ENCODE results near the gene TYW1.
"Not testable (repeated sequence)": the region's sequence is repeated elsewhere in the genome, so short reads cannot be mapped to it uniquely, and the experiment has no call there.

TYW1 gene

DNA sequence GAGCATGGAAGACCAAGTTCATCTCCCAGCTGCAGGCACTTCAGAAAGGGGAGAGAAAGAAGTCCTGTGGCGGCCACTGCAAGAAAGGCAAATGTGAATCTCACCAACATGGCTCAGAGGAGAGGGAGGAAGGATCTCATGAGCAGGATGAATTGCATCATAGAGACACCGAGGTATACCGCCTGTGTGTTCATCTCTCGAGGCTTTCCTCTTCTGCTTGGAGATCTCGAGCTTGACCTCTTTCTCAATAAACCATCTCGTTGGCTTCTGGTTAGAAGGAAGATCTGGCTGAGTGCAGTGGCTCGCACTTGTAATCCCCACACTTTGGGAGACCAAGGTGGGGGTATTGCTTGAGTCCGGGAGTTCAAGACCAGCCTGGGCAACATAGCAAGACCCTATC is 21.3 kb downstream of the TYW1 start:
- H3K27me3 Mint-ChIP-seq, ATAC-seq, H3K4me3 Mint-ChIP-seq, DNase-seq, H3K4me1 Mint-ChIP-seq, H3K9me3 Mint-ChIP-seq, H3K27ac Mint-ChIP-seq: not testable (repeated sequence)
- peaks cover 42% of the 10 kb centered on the region for H3K36me3 Mint-ChIP-seq (ENCODE audit: low read depth)

DNA sequence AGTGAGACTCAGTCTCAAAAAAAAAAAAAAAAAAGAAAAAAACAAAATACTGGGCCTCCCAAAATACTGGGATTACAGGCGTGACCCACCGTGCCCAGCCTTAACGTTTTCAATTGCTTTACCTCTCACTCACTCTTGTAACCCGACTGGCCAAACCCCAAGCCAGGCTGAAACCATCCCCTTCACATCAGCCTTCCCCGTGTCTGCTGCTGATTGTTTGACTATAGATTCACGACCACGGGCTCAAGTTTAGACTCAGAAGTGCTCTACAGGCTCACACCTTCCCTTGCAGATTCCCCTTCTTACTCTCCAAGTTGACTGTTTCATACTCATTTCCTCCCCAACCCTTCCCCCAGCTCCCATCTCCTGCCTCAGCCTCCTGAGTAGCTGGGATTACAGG is 22.3 kb downstream of the TYW1 start:
- H3K4me1 Mint-ChIP-seq, result peaks cover 4% of the 10 kb centered on the region
- no peak overlapping the region for H3K4me3 Mint-ChIP-seq
- no peaks in the 10 kb centered on the region for H3K27me3 Mint-ChIP-seq
- DNase-seq, result no peak
- no peak for ATAC-seq
- no peak overlapping the region for H3K27ac Mint-ChIP-seq
- no peaks in the 10 kb centered on the region for H3K9me3 Mint-ChIP-seq
- H3K36me3 Mint-ChIP-seq (ENCODE audit: low read depth), result peaks cover 42% of the 10 kb centered on the region

DNA sequence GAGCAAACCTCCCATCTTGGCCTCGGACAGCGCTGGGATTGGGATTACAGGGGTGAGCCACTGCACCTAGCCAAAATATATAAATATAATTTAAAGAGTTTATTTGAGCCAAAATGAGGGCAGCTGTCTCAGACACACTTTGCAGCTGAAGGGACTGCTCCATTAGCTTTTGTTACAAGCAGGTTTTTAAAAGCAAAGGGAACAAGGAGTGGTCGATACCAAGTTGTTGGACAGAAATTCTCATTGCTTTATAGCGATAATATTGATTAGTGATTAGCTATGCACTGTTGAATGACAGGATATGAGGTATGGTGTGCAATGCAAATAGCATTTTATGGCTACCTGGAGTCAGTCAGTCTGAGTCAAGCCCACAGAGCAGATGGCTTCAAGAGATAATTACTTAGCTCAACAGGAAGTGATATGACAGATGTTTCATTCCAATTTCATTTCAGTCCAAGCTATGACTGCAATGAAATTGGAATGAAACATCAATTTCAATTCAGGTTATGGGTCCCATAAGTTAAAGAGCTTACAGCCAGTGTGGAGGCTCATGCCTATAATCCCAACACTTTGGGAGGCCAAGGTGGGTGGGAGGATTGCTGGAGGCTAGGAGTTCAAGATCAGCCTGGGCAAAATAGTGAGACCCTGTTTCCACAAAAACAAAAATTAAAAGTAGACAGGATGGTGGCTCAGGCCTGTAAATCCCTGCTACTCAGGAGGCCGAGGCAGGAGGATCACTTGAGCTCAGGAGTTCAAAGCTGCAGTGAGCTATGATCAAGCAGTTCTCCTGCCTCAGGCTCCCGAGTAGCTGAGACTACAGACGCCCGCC is 23.1 kb downstream of the TYW1 start:
- H3K27ac Mint-ChIP-seq, result no peak overlapping the region
- peaks cover 4% of the 10 kb centered on the region for H3K4me1 Mint-ChIP-seq
- H3K9me3 Mint-ChIP-seq, result no peaks in the 10 kb centered on the region
- peaks cover 42% of the 10 kb centered on the region for H3K36me3 Mint-ChIP-seq (ENCODE audit: low read depth)
- no peaks in the 10 kb centered on the region for H3K27me3 Mint-ChIP-seq
- DNase-seq (no peak), ATAC-seq (no peak)
- no peak overlapping the region for H3K4me3 Mint-ChIP-seq

DNA sequence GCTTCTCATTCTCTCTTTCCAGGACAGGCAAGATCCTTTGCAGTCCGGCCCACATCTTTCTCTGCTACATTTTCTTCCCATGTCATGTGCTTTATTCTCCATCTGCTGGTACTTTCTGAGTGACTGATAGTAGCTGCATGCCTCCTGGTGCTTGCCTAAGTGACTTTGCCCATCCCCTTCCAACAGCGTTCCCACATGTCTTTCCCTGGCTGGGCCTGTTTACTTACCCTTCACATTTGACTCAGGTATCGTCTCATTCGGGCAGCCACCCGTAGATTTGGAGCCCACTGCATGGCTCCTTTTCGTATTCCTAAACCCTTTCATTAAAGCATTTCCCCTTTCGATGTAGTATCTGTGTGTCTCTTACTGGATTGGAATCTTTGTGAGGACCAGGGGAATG is 24.6 kb downstream of the TYW1 start:
- H3K9me3 Mint-ChIP-seq, result no peaks in the 10 kb centered on the region
- H3K27me3 Mint-ChIP-seq, result no peaks in the 10 kb centered on the region
- no peak overlapping the region for H3K4me3 Mint-ChIP-seq

DNA sequence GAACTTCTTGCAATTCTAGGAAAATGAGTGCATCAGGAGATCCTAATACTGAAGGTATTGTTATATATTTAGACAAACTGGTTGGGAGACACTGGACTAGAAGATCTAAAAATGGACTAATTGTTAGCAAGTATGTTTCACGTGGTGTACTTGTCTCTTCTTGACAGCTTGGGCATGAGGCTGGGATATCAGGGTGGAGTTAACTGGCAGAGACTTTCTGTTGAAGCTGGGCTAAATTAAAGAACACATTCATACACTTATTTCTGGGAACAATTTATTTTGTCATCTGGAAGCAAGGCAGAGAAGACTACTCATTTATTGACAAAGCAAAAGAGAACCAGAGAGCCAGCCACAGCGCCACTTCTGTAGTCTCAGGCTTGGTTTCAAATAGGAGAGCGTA is 25.9 kb downstream of the TYW1 start:
- Mint-ChIP-seq H3K4me1 (peaks cover 4% of the 10 kb centered on the region), H3K36me3 (ENCODE audit: low read depth) (peaks cover 41% of the 10 kb centered on the region), H3K4me3 (no peak overlapping the region), H3K27me3 (no peaks in the 10 kb centered on the region), H3K27ac (no peak overlapping the region), H3K9me3 (no peaks in the 10 kb centered on the region)
- DNase-seq (no peak), ATAC-seq (no peak)

More for the DNA sequence above, 24.6 kb downstream of the TYW1 start:
- ATAC-seq (no peak), DNase-seq (no peak)
- Mint-ChIP-seq H3K27ac (no peak overlapping the region), H3K36me3 (ENCODE audit: low read depth) (peaks cover 41% of the 10 kb centered on the region), H3K4me1 (peaks cover 4% of the 10 kb centered on the region)

DNA sequence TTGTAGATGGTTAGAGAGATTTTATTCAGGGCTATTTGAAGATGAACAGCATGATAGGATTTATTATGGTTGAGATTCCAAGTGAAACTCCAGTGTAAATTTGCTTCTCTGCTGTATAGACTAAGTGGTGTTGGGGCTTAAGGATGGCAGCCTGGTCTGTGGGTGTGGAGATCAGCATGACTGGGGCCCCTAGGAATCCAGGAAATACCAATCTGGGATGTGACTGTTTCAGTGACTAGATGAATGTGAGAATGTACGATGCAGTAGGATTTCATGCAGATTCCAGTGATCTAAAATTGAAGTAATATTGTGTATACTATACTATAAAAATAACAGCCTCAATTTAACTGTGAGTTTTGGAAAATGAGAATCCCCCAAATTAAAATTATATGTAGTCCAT is 28.8 kb downstream of the TYW1 start:
- H3K4me3 Mint-ChIP-seq, H3K27ac Mint-ChIP-seq, H3K27me3 Mint-ChIP-seq, DNase-seq, H3K4me1 Mint-ChIP-seq, ATAC-seq, H3K9me3 Mint-ChIP-seq: not testable (repeated sequence)
- H3K36me3 Mint-ChIP-seq (ENCODE audit: low read depth), result peaks cover 35% of the 10 kb centered on the region

DNA sequence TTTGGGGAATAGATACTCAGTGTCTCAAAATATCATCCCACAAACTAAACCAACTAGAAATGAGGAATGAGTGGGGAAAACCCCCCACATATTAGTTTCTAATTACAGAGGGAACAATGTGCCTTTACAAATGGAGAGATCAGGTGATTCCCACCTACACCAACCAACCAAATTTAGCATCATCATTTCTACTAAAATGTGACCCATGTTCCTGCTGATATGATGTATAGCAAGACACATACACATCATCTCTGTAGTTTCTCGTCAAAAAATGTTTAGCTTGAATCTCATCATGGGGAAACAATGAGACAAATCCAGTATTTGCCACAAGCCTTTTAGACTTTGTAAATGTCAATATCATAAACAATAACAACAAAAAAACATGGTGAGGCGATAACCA is 35.1 kb downstream of the TYW1 start:
- peaks cover 38% of the 10 kb centered on the region for H3K36me3 Mint-ChIP-seq (ENCODE audit: low read depth)
- not testable (repeated sequence) for DNase-seq

DNA sequence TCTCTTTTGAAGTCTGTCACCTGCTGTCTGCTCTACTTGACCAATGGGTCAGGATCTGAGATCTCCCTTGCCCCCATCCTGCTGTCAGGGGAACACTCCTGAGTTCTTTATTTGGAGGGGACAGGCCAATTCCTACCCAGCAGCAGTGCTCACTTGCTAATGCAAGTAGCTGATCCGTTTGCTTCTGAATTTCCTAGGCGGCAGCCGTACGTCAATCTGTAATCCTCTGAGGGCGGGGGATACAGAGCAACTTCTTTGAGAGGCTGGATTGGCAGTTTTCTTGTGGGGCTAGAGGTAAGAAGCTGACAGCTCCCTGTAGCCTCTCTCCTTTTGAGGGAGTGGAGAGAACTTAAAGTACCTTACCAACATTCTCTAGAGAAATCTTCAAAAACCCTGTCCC is 36.6 kb downstream of the TYW1 start:
- Mint-ChIP-seq H3K36me3 (ENCODE audit: low read depth) (peaks cover 32% of the 10 kb centered on the region), H3K4me3 (no peak overlapping the region), H3K27me3 (no peaks in the 10 kb centered on the region), H3K4me1 (no peaks in the 10 kb centered on the region), H3K9me3 (peaks cover 5% of the 10 kb centered on the region), H3K27ac (no peak overlapping the region)
- DNase-seq (no peak), ATAC-seq (no peak)

More for the DNA sequence above, 35.1 kb downstream of the TYW1 start:
- not testable (repeated sequence) for ATAC-seq, H3K9me3 Mint-ChIP-seq, H3K4me3 Mint-ChIP-seq, H3K4me1 Mint-ChIP-seq, H3K27me3 Mint-ChIP-seq, H3K27ac Mint-ChIP-seq

DNA sequence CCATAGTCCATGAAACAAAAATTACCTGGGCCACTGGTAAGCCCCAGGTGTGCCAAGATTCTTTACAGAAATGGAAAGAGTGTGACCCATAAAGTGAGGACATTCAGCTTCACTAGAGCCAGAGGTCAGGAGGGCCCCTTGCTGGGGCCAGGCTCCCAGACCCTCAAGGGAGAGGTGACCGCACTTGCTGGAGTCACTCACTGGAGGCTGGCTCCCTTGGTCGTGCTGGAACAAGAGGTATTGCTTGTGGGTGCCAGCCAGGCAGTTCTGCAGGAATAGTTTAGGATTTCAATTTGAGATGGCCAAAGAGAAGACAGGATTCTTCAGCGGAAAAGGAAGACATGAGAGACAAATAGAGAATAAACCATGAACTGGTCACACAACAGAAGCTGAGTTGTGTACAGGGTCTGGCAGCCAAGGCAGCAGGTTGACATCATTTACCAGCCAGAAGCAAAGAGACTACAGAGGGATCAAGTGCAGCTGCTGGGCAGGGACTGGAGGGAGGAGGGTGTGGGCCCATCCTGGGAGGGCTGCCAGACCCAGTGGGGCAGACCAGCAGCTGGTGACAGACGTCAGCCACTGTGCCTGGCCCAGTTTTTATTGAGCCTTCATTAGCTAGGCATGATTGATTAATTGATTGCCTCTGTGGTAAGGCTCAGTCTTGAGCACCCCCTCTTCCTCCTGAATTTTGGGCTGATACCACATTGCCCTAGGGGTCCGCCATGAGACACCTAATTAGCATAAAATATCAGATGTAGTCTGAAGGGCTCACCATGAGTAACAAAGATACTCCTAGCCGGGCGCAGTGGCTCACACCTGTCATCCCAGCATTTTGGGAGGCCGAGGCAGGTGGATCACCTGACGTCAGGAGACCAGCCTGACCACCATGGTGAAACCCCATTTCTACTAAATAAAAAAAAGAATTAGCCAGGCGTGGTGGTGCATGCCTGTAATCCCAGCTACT is 40.1 kb downstream of the TYW1 start:
- H3K27ac Mint-ChIP-seq, H3K9me3 Mint-ChIP-seq, H3K27me3 Mint-ChIP-seq, ATAC-seq, DNase-seq, H3K4me3 Mint-ChIP-seq, H3K4me1 Mint-ChIP-seq: not testable (repeated sequence)
- H3K36me3 Mint-ChIP-seq (ENCODE audit: low read depth), result peaks cover 21% of the 10 kb centered on the region

DNA sequence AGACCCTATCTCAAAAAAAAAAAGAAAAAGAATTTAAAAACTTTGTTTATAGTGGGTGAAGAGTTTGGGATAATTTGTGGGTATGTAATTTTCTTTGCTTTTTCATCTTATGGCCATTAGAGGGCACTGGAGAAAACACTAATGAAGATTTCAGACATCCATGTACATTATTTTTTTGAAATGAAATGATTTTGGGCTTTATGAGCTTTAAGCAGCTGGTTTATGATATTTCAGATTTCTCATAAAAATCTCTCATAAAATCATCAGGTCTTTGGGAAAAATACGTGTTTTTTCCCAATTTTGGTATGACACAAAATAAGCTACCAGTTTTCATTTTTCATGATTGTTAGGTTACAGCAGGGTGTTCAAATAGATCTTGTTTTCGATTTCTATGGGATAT is 44.2 kb downstream of the TYW1 start:
- not testable (repeated sequence) for H3K4me3 Mint-ChIP-seq; H3K36me3 Mint-ChIP-seq (ENCODE audit: low read depth); H3K27ac Mint-ChIP-seq

DNA sequence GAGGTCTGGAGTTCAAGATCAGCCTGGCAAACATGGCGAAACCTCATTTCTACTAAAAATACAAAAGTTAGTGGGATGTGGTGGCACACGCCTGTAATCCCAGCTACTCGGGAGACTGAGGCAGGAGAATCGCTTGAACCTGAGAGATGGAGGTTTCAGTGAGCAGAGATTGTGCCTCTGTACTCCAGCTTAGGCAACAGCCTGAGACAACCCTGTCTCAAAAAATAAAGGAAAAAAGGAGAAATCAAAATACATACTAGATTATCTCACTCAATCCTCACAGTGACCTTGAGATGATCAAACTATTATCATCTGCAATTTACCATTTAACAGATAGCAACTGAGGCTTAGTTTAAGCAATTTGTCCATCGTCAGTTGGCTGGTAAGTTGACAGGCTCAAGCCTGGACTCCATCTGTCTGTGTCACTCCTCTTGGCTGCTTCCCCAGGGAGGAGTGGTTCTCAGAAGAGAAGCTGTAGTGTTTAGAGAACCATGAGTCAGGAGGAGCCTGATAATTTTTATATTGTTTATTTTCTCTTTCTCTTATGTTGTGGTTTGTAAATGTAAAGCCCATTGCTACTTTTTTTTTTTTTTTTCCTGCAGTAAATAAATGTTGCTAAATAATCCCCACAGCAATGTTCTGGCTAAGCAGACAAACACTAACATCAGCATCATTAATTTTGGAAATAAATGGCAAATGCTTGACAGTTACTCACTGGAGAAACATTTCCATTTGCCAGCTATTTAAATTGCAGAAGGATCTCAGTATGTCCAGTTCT is 46.3 kb downstream of the TYW1 start:
- not testable (repeated sequence) for ATAC-seq; H3K36me3 Mint-ChIP-seq (ENCODE audit: low read depth); H3K9me3 Mint-ChIP-seq; H3K27me3 Mint-ChIP-seq; DNase-seq; H3K27ac Mint-ChIP-seq; H3K4me3 Mint-ChIP-seq; H3K4me1 Mint-ChIP-seq

More for the DNA sequence above, 44.2 kb downstream of the TYW1 start:
- not testable (repeated sequence) for H3K27me3 Mint-ChIP-seq, ATAC-seq, DNase-seq, H3K4me1 Mint-ChIP-seq, H3K9me3 Mint-ChIP-seq

DNA sequence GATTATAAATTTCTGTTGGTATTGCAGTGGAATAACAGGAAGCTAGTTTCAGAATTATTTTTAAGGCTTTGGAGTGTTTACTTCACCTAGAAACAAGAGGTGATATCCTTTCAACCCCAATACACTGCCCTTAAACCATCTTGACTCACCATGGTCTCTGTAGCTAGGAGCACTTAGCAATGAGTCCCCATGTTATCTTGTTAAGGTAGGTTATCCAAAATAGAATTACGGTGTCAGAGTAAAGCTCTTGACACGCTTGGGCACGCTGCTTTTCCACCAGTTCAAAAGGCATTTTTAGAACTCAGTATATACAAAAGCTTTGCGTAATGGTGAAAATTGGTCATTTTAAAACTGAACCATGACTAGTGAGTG is 46.9 kb downstream of the TYW1 start:
- H3K4me1 Mint-ChIP-seq; DNase-seq; H3K27ac Mint-ChIP-seq; ATAC-seq; H3K27me3 Mint-ChIP-seq; H3K9me3 Mint-ChIP-seq; H3K36me3 Mint-ChIP-seq (ENCODE audit: low read depth); H3K4me3 Mint-ChIP-seq: not testable (repeated sequence)

DNA sequence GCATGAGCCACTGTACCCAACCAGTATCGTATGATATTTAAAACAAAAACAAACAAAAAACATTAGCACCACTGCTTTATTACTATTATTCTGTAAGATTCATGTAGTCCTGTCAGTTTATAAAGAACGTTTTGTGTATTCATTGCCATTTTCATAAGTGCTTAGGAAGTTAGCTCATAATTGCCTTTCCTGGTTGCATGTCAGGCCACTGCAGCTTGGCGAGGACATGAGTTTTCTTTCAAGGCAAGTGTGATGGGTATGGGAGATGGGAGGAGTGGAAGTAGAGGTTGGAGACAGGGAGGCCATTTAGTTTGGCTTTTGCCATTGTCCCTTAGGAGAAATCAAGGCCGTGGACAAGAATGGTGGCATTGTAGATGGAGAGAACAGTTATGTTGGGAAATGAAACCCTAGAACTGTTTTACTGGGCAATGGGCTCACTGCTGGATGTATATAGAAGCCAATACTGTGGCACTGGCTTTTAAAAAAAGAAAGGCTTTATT is 48.9 kb downstream of the TYW1 start:
- ATAC-seq (no peak), DNase-seq (no peak)
- H3K36me3 Mint-ChIP-seq (ENCODE audit: low read depth), result peaks cover 18% of the 10 kb centered on the region
- no peaks in the 10 kb centered on the region for H3K9me3 Mint-ChIP-seq
- H3K4me1 Mint-ChIP-seq, result no peaks in the 10 kb centered on the region
- no peak overlapping the region for H3K27ac Mint-ChIP-seq
- no peaks in the 10 kb centered on the region for H3K27me3 Mint-ChIP-seq
- no peak overlapping the region for H3K4me3 Mint-ChIP-seq

DNA sequence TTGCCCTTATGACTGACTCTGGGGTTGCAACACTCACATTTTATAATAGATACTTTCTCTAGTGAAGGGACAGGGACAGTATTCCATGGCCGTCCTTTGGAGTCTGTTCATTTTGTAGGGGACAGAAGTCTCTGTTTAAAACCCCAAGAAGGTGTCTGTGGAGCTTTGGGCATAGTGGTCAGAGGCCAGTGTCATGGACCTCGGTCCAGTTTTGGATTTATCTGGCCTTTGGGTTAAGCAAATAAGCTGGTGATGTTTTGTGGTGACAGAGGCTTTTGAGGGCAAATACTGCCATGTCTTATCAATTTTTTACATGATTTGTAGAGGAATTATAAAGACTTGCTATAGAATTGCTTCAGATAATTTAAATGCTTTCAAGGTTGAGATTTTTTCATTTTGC is 50.2 kb downstream of the TYW1 start:
- ATAC-seq, H3K27ac Mint-ChIP-seq, H3K4me1 Mint-ChIP-seq, H3K27me3 Mint-ChIP-seq, H3K9me3 Mint-ChIP-seq, DNase-seq, H3K4me3 Mint-ChIP-seq: not testable (repeated sequence)
- peaks cover 27% of the 10 kb centered on the region for H3K36me3 Mint-ChIP-seq (ENCODE audit: low read depth)
